NCI-H1436 treated with DMSO at 0.1 percent for 48 hours (cell line): ENCODE measurements around the gene OSBPL8.

ENCODE experiments used
- DNase-seq: peaks from one replicate; lab custom pipeline; 2025; lab: John Stamatoyannopoulos, UW

The OSBPL8 gene

DNA sequence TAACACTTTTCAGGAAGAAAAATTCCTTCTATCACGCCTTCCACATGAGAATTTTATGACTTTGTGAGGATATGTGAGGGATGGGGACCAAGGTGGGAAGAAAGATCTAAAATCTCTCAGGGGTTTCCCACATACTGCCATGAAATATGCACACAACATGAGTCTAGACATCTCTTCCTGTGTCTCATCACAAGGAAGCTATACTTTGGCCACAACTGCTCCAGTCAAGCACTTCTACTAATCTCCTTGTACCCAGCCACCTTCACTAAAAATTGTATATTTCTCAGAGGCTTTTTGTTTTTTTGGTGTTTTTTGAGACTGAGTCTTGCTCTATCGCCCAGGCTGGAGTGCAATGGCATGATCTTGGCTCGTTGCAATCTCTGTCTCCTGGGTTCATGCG lies 3.2 kb downstream of the OSBPL8 start:
- DNase-seq: no peak

DNA sequence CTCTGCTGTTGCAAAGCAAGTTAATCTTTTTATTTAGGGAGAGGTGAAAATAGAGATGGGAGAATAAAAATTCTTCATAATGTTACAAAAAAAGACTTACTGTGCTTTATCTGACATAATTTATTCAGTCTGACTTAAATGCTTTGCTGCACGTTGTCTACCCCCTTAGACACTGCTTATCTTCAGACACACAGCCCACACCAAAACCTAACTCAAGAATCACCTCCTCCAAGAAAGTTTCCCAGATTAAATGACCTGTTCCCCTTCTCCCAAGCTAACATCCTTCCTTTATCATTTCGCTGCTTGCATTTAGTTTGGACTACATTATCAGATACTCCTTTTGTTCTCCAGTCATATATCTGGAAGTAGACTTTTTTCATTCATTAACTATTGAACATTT lies 3.8 kb downstream of the OSBPL8 start:
- DNase-seq: no peak

DNA sequence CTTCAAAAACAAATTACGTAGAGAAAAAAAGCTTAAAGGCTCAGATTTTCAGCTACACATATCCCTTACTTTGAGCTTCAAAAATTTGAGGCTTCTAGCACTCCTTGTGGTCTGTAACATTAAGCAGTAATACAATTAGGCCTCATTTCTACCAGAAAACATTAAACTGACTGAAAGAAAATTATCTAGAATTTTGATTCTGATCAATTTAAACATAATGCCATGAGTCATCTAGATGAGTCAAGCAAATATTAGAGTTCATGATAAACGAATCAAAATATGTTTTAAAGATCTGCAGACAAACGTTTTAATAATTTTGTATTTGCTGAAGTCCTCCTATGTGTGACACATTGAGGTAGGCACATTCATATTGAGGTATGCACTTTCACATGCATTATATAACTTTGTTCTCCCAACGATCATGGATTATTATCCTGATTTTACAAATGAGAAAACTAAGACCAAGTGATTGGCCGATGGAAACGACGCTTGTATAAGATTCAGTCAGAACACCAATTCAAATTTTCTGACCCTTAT lies 4.3 kb downstream of the OSBPL8 start:
- no peak for DNase-seq

- no peak for DNase-seq
These were observed 5.0 kb downstream of the OSBPL8 start for GRCh38 chr12:76554405-76555230.

DNA sequence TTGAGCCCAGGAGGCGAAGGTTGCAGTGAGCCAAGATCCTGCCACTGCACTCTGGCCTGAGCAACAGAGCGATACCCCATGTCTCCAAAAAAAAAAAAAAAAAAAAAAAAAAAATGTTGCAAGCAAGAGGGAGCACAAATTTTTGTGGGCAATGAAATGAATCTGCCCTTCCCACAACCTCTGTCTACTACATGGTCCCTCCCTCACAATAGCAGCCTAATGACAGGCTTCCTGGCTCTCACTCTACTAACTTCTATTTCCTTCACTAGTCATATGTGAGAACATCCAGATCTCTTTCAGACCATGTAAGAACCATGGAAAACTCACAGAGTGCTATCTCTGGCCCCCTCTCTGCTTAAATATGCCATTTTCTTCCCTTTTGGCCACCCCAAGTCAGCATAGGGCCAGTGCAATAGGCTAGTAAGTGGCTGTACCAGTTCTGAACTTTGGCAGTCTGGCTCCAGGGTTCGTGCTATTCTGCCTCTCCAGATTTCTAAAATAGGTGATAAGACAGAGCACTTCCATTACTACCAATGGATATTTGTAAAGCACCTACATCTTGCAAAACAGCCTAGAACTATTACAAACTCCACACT lies 7.1 kb downstream of the OSBPL8 start:
- no peak for DNase-seq

DNA sequence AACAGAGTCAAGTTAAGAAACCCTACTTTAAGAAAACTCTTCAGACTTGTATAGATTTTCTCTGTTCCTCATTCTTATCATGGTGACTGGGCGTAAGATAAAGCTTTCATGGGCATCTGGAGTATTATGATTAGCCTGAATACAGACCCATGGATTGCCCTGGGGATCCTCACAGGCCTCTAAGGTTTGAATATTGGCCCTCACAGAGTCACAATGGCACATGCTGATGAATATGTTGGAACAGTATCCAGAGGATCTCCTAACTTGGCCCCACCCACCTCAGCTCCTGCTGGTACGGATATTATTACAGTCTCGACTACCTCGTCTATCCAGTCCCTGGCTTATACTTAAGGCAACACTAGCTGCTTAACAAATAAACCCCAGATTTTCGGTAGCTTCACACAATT lies 8.1 kb downstream of the OSBPL8 start:
- no peak for DNase-seq

GRCh38 chr12:76549131-76549530 lies 10.4 kb downstream of the OSBPL8 start:
- no peak for DNase-seq

DNA sequence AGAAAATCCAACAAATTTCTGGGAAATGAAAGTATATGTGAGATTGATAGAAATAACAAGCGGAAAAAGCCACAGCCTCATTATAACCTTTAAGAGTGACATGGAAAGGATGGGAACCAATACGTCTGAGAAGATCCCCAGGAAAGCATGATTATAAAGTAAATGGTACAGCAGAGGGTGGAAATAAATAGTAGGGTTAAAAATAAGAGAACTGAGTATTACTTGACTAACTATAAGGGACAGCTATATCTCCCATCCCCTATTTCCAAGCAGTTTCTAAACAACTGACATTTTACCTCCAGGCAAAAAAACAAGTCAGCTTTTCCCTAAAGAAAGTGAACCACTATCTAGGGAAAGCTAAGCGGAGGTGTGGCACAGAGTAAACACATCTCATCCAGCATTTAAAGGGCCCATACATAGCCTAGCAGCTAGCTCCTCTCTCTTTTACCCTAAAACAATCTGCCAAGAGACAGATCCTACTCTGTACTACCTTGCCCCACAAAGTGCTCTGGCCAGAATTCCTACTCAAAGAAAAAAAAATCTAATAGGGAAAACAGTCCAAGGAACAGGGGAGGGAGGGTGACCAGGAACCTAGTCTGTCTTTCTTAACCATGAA lies 11.2 kb downstream of the OSBPL8 start:
- no peak for DNase-seq

DNA sequence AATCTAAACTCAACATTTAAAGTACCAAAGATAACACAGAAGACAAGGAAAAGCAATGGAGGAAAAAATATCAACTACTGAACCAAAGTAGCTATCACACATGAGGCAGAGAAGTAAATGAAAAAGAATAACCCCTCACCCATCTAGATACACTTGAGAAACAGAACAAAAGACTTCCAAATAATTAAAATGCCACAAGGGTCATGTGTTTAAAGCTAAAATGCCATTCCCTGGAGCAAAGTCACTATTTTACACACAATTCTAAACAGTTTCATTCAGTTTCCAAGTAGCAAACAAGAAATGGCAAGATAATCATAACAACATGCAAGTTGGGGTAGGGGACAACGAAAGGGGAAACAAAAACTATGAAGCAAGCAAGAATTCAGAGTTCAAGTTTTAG lies 12.0 kb downstream of the OSBPL8 start:
- no peak for DNase-seq

- DNase-seq: no peak
These were observed 12.7 kb downstream of the OSBPL8 start for GRCh38 chr12:76546889-76547288.

DNA sequence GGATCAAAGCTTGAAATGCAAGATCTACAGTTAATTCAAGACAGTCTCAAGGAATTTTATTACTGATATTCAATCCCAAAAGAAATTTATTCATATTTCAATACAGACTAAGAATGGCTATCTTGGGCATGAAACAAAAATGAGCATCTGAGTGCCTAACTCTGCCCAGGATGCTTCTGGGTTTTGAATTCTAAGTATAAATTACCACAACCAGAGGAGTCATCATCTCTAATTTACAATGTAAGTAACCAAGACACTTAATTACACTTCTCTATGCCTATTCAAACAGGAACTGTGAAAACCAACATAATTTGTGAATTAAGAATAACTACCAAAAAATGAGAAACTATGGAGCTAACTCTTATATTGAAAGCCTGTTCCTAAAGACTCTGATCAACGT lies 14.1 kb downstream of the OSBPL8 start:
- no peak for DNase-seq

GRCh38 chr12:76544601-76545261 lies 14.8 kb downstream of the OSBPL8 start:
- DNase-seq: no peak

DNA sequence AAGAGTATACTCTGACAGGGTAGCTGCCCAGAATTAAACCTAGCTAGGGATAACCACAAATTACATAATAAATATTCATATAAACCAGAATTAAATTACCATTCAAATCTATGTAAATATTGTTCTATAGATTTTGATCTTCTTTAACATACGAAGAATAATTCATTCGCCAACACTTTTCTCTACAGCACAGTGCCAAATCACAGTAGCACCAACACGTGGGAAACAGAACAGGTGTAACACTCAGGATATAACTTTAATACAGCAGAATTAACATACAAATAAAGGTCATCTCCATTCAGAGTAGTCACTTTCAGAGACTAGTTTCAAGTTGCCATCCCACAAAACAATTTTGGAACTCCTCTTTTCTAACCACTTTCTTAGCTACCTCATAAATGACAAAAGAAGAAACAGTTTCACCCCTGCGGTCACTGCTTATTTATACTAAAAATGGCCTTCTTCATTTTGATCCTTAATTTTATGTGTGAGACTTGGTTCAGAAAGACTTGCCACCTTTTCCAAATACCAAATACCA lies 15.7 kb downstream of the OSBPL8 start:
- DNase-seq: no peak

- no peak for DNase-seq
These were observed 16.7 kb downstream of the OSBPL8 start for GRCh38 chr12:76542908-76543307.

- DNase-seq: no peak
These were observed 19.8 kb downstream of the OSBPL8 start for GRCh38 chr12:76539727-76540126.

- DNase-seq: no peak
These were observed 21.6 kb downstream of the OSBPL8 start for GRCh38 chr12:76537923-76538322.

DNA sequence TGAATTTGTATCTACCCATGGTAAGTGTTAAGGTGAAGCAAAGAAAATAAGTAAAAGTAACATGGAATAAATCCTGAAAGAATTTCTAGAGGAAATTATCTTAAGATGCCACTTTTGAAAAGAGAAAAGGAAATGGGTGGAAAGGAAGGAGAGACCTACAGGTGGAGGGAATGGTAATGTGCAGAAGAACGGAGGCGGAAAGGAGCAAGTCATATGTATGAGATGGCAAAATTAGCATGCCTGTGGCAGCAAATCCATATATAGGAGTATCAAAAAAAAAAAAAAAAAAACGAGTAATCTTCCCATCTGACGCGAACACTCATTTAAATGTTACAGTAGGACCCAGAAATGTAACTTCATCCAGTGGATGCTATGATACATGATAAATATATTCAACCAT lies 23.0 kb downstream of the OSBPL8 start:
- no peak for DNase-seq

DNA sequence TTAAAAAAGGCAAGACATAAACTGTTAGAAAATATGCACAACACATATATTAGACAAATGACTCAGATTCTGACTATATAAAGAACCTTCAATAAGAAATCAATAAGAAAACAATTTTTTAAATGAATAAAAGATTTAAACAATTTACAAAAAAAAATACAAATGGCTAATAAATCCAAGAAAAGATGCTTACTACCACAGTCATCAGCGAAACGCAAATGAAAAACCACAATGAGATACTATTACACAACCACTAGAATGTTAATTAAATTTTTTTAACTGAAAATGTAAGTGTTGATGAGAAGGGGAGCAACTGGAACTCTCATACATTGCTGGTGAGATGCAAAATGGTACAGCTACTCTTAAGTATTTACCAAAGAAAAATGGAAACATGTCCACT lies 24.4 kb downstream of the OSBPL8 start:
- DNase-seq: no peak

DNA sequence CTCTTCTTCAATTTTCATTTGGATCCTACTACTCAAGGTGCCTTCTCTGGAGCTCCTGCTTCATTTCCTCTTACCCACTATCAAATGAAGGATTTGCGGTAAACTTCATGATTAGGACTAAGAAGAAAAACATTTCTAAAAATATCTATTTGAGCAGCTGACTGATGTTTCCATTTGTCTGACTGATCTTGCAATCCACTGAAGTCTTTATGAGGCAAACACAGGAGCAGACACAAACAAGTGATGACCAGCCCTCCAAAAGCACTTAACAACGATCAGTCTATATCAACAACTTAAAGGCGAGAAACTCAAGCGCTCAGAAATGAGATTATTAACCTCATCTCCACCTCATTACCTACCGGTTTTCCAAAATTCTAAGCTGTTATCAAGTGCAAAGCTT lies 26.2 kb downstream of the OSBPL8 start:
- no peak for DNase-seq

- DNase-seq: no peak
These were observed 27.1 kb downstream of the OSBPL8 start for GRCh38 chr12:76532520-76532919.

DNA sequence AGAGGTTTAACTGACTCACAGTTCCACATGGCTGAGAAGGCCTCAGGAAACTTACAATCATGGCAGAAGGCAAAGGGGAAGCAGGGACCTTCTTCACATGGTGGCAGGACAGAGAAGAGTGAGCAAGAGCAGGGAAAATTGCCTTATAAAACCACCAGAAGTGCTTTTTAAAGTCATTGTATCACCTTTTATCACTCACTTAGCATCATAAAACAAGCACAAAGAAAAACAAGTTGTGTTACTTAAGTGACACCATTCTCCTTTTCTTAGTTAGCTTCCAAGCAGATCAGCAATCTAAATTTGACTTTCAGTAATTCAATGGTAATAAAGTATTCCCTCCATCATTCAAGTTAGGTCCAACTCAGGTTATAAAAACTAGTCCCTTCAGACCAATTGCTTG lies 28.5 kb downstream of the OSBPL8 start:
- no peak for DNase-seq

- no peak for DNase-seq
These were observed 29.1 kb downstream of the OSBPL8 start for GRCh38 chr12:76530516-76530915.
